GM18867 (cell line): Measurements from ENCODE around the gene HOMER1.
"Not testable (repeated sequence)": the region's sequence is repeated elsewhere in the genome, so short reads cannot be mapped to it uniquely, and the experiment has no call there.

Source experiments
- ATAC-seq: cut with Tn5 transposase; IDR thresholded peaks from one replicate; pipeline ENCODE4 v1.9.1; 2021; ENCODE audit warnings: mild to moderate bottlenecking, moderate library complexity; ENCODE audit not compliant: unreplicated experiment

Gene HOMER1

DNA sequence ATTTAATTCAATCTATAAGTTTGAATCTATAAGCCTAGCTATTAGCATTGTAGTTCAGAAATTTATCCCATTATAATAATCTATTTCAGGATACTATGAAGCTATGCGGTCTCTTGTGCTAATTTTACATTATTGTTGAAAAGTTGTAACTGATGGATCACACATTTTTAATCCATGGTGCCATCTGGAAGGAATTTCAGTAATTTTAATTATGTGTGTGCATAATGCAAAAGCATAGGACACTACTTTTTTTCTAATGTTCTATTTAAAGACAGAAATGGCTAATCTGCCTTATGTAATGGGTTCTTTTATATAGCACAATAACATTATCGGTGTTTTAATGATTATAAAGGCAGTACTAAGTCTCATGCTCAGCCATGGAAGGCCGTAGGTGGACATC lies 90.6 kb downstream of the HOMER1 start:
- no peak for ATAC-seq

GRCh38 chr5:79420248-79420647 lies 93.7 kb downstream of the HOMER1 start:
- no peak for ATAC-seq

- no peak for ATAC-seq
Observed at GRCh38 chr5:79418276-79418675, 95.7 kb downstream of the HOMER1 start.

DNA sequence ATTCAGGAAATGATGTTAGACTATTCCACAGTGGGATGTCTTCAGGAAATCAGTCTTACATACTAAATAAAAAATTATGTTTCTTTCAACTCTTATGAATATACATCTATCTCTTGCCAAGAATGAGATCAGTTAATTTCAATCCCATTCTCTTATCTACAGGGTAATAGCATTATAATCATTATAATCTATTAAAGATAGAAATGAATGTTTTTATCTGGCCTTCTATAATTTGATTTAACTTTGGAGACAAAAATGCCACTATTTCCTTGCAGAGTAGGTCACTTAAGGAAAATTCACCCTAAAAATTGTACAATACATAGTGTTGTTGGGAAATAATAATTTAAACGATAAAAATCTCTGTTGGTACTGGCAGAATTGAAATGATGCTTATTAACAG lies 96.4 kb downstream of the HOMER1 start:
- no peak for ATAC-seq

DNA sequence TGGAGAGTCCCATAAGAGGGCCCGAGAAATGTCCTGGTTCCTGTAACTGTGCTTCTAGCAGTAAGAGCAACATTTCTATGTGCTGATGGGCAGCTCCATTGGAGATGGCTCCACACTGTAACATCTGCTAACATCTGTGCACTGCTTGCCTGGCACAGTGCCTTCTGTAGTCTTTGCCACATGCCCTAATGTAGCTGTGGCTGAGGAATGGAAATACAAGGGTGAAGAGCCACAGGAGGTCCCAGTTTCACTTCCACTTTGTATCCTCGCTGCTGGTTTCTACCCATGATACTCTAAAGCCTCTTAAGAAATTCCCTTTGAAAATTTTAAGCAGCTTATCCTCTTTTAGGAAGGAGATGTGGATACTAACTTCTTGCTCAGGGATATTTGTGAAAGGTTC lies 97.4 kb downstream of the HOMER1 start:
- ATAC-seq = peak; percentile 97

DNA sequence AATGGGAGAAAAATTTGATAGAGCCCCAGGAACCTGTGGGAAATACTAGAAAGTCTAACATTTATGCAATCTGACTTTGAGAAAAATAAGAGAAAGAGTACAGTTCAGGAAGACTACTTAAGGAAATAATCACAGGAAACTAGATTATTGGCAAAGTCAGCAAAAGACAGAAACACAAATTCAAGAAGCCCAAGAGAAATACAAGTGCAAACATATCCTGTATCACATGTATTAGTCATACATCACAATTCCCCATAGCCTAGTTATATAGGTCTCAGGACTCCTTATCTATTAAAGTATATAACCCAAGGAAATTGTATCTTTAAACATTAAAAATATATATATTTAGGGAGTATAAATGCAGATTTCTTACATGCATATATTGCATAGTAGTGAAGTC lies 100.8 kb downstream of the HOMER1 start:
- ATAC-seq = no peak

DNA sequence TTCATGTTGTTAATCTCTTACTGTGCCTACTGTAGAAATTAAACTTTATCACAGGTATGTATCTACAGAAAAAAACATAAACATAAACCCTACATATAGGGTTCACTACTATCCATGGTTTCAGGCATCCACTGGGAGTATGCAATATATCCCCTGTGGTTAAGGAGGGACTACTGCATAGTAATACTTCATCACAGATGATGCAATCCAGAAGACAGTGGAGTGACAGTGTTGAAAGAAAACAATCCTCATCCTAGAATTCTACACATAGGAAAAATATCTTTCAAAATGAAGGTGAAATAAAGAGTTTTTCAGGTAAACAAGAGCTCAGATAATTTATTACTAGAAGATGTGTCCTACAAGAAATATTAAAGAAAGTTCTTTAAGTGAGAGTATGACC lies 105.9 kb downstream of the HOMER1 start:
- ATAC-seq = no peak

GRCh38 chr5:79407591-79407990 lies 106.3 kb downstream of the HOMER1 start:
- ATAC-seq = no peak

DNA sequence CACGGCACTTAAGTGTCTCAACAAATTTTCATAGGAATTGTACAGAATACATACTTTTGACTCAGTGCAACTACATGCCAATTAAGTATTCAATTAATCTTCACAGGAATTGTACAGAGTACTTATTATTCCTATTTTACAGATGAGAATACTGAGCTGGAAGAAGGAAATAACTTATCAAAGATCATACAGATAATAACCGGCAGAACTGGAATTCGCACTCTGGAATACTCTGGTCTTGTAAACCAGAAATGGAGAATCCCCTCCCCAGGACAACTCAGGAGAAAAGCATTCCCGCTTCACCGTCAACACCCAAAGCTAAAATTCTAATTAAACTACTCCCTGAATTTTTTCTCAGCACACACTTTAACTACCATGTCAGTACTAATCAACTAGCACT lies 112.7 kb downstream of the HOMER1 start:
- ATAC-seq = no peak

GRCh38 chr5:79399046-79399445 lies 114.9 kb downstream of the HOMER1 start:
- no peak for ATAC-seq

DNA sequence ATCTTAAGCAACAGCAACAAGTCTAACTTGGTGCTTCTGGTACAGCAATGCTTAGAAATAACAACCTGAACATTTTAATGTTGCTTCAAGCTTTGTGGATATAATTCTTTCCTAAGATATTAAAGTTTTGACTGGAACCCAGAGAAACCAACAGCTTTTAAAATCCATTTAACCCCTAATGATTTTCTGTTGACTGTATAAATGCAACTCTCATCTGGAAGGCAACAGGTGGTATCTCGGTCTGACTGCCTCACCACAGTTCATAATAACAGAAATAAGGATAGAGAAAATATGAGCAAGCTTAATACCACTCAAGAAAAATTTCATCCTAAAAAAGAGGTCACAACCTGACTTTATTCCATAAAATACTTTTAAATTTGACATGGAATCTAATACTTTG lies 116.9 kb downstream of the HOMER1 start:
- ATAC-seq = no peak

- ATAC-seq = no peak
Observed at GRCh38 chr5:79396265-79396664, 117.7 kb downstream of the HOMER1 start.

DNA sequence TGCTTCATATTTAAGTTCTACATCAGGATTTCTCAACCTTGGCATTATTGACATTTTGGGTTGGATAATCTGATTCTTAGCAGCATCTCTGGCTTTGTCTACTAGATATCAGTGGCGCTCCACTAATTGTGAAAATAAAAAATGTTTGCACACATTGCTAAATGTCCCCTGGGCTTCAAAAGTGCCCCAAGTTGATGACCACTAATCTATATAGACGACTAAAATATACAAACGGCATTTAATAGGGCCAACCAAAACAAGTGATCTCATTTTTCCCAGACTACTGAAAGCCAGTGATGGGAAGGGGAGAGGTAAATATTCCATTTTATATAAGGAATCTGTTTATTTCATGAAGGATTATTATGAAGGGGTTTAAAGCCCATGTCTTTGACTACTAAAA lies 118.6 kb downstream of the HOMER1 start:
- ATAC-seq = no peak

DNA sequence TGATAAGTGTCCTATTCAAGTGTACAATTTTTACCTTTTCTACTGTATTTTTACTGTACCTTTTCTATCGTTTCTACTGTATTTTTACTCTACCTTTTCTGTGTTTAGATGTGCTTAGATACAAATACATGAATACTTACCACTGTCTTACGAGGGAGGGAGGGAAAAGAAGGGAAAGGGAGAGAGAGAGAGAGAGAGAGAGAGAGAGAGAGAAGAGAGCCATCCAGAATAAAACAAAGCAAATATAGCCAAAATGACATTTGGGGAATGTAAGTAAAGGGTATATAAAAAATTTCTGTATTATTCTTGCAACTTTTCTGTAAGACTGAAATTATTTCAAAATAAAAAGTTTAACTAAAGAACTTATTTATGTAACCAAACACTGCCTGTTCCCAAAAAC lies 121.2 kb downstream of the HOMER1 start:
- no peak for ATAC-seq

DNA sequence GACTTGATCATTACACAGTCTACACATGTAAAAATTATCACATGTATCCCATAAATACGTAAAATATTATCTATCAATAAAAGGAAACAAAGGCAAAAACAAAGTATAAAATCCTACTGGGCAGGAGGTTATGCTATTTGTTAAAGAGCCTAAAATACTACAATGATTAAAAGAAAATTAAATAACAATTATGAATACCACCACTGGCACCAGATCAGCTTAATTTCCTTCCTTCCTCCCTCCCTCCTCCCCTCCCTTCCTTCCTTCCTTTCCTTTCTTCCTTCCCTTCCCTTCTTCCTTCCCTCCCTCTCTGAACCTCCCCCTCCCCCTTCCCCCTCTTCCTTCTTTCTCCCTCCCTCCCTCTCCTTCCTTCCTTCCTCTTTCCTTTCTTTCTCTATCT lies 127.3 kb downstream of the HOMER1 start:
- no peak for ATAC-seq

DNA sequence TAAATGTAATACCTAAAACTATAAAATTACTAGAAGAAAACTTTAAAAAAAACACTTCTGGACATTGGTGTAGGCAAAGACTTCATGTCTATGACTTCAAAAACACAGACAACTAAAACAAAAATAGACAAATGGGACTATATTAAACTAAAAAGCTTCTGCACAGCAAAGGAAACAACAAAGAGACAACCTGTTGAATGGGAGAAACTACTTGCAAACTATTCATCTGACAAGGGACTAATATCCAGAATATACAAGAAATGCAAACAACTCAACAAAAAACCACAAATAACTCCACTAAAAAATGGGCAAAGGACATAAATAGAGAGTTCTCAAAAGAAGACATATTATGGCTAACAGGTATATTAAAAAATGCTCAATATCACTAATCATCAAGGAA lies 128.8 kb downstream of the HOMER1 start:
- ATAC-seq = not testable (repeated sequence)

DNA sequence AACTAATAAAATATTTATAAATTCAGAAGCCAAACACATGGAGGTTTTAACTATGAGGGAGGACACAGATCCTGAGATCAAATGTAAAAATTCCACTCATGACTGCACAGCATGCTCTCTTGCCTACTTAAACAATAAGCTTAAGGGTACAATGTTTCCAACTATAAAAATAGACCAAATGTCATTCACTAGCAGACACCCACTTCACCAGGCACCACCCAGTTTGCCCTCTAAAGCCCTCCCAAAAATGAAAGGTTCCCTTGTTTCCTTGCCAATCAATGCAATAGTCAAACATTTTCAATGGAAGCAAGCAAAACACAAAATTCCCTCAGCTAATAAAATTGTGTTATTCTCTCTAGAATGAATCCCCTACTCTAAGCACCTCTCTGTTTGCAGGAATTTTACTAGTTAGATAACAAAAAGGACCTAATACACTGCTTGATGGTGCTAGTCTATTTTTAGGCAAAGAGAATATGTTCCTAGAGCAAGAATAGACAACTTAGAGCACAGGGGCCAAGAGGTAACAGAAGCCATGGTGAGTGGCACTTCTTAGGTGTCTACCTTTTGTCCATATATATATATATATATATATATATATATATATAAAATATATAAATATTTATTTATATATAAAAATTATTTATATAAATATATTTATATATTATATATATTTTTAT lies 135.3 kb downstream of the HOMER1 start:
- ATAC-seq = no peak

DNA sequence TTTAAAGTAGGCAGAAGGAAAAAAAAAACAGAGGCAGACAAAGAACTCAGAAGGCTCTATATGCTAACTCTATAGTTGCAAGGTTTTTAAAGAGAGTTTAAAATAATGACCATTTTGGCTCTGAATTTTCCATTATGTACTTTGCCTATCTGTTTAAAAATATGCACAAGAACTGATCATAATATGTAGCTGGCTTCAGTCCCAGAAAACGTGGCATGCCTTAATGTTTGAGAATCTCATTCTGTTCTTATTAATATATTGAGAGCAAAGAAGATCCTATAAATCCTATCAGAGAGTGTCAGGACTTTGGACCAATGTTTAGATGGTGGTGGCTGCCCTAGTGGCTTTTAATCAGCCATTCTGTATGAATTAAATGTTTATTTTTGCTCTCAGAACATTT lies 156.5 kb downstream of the HOMER1 start:
- ATAC-seq = no peak

- no peak for ATAC-seq
Observed at GRCh38 chr5:79349881-79350280, 164.1 kb downstream of the HOMER1 start.

DNA sequence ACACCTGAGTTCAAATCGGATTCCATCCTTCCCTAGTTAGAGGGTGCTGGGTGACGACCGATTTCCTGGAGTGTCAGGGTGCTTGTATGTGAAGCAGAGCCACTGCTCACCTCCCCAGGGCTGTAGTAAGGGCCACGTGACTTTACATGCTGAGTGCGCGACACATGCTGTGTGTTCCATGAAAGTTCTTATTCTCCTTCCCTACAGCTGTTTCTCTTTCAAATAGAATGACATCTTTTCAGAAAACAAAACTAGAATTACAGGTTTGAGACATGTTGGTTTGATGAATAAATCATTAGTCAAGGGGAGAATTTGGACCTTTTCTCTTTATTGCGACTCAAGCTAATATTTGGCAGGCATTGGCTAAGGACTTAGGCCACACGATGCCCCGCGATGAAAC lies 164.9 kb downstream of the HOMER1 start:
- ATAC-seq = no peak

GRCh38 chr5:79346420-79346824 lies 167.5 kb downstream of the HOMER1 start:
- ATAC-seq = no peak

DNA sequence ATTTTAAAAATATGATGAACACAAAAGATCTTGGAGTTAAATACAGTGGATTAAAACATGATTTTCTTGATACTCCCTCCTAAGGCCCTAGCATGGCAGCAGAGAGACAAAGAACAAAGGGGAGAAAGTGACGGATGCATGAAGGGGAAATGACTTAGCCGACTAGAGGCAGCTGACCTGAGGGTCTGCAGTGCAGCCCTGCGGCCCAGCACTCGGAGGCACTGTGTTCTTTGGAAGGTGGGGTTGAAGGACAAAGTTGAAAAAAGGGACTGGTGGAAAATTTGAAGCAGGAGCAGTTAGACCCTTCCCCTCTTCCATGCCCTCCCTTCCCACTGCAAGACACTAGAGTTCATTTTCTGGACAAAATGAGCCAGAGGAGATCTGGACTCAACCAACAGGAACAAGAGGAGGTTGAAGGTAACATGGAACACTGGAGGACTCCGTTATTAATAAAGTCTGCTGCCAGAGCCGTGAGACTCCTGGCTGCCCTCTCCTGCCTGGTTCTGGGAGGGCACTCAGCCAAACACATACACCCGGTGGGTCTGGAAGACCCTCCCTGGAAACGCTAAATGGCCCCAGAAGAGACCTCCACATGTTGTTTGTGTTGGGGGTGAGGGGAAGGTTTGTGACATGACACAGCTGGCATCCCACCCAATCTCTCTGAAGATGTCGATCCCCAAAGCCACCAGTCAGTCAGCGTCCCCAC lies 179.9 kb downstream of the HOMER1 start:
- ATAC-seq = no peak

DNA sequence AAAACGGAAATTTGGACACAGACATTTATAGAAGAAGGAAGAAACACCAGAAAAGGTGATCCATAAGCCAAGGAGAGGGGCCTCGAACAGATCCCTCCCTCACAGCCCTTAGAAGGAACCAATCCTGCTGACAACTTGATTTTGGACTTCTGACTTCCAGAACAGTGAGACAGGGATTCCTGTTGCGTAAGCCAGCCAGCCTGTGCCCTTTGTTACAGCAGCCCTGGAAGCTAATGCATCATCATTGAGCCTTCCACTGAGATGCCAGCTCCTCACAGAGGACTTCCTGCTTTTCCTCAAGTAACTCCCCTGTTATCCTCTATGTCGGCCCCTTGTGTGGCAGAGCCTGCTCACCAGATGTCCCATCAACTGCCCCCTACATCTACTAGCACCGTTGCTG lies 183.9 kb downstream of the HOMER1 start:
- ATAC-seq = no peak
